CD4-positive, alpha-beta T cell treated with Interleukin-12 subunit alpha and Interleukin-12 subunit beta, for 1 hour (primary cell): ENCODE data around the gene PPP2R2D.
"Not testable (repeated sequence)": the region's sequence is repeated elsewhere in the genome, so short reads cannot be mapped to it uniquely, and the experiment has no call there.

Experiments
- DNase-seq: peaks from one replicate; pipeline ENCODE4 v3.0.0-alpha.2; 2020

PPP2R2D gene

DNA sequence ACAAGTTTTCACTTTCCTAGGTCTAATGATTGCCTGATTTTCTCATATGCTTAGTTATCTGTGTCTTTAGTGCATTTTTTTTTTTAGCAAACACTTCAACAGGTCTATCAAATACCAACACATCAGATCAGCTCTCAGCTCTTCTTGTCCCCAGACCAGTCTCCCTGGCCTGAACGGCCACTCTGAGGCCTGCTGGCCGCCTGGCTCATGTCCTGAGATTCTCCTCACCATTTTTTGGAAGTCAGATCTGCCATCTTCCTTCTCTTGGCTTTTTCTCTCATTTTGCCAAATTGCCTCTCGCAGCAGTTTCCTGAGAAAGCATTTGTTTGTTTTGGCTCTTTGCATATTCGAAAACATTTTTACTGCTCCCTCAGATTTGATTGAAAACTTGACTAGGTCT lies 29.3 kb downstream of the PPP2R2D start:
- no peak for DNase-seq

DNA sequence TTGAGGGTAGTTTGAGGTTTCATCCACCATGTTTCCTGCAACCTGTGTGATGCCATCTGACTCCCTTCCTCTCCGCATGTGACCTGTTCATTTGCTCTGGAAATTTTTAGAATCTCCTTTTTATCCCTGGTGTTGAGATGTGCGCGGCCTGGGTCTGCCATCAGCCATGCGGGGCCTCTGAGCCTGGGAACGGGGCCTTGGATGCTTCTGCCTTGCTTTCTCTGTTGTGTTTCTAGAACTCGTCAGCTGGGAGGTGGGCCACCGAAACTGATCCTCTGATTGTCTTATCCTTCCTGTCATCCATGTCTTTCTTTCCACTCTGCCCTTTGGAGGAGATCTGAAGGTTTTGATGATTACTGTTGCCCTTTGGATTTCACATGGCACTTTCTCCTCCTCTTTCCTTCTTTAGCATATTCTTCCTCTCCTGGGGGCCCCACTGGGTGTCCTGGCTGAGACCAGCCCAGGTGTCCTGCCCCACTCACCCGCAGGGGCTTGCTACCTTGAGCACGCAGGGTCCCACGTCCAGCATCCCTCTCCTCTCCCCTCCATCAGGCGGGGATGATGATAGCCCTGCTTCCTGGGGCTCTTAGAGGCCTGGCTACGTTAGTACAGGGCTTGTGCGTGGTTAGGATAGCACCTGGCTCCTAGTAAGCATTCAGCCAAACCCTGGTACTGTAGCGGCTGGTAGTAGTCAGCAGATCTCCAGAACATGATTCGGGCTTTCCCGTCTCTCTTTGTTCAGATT lies 29.9 kb downstream of the PPP2R2D start:
- DNase-seq = no peak

DNA sequence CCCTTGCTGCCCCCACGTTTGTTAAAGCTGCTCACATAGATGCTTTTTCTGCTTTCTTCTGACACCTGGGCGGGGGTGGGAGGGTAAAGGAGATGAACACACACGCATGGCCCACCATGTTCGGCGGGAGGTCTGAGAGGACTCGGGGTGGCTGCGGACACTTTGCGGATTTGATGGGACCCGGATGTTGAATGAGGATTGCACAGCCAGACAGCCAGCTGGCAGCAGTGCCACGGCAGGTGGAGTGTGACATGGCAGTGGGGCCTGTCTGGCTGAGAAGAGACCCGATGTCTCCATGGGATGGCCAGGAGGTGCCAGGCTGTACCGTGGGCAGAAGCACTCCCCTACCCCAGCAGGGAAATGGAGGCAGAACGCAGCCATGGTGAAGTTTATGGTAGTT lies 31.2 kb downstream of the PPP2R2D start:
- no peak for DNase-seq

- DNase-seq = no peak
Observed at GRCh38 chr10:131933016-131933695, 32.3 kb downstream of the PPP2R2D start.

DNA sequence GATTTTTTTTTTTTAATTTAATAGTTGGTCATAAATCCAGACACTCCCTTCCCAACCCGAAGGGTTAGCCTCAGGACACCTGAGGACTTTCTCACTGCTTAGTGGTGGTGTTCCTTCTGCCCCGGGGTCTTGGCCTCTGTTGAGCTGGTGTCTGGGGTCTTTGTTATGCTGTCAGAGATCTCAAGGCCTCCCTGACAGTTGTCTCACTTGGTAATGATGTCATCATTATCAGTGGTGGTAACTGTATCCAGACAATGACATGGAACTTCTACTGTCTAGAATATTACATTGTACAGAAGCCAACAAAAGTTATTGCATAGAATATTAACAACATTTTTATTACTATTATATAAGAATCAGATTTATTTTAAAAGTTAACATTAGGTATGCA lies 32.9 kb downstream of the PPP2R2D start:
- DNase-seq = no peak

DNA sequence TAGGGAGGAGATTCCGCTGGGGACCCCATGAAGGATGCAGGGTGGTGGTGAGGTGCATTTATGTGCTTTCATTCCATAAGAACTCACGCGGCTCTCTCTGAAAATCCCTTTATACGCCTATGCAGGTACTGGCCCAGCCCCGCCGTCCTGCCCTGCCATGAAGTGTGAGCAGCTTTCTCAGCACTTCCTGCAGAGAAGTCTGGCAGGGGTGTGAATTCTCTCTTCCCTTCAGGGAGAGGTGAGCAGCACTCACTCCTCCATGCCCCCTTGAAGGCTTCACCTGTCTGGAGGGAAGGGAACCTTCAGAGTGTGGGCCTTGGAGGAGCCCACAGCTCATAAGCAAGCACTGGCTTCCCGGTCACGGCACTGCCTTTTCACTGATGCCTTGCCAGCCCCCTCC lies 34.0 kb downstream of the PPP2R2D start:
- DNase-seq = no peak

GRCh38 chr10:131935260-131935659 lies 34.5 kb downstream of the PPP2R2D start:
- no peak for DNase-seq

GRCh38 chr10:131936294-131936693 lies 35.5 kb downstream of the PPP2R2D start:
- no peak for DNase-seq

- DNase-seq = no peak
Observed at GRCh38 chr10:131936736-131937135, 35.9 kb downstream of the PPP2R2D start.

DNA sequence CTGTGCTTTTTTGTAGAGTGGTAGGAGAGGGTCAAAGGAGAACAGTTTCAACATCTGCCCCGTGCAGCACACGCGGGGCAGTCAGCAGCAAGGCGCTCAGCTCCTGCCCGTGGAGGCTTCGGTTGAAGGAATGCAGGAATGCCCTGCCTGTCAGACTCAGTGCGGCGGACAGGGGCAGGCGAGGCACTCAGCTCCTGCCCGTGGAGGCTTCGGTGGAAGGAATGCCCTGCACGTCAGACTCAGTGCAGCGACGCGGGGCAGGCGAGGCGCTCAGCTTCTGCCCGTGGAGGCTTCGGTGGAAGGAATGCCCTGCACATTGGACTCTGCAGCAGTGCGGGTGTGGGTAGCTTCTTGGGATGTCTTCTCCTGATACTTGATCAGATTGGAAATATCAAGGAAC lies 37.0 kb downstream of the PPP2R2D start:
- no peak for DNase-seq

GRCh38 chr10:131938681-131939080 lies 37.9 kb downstream of the PPP2R2D start:
- DNase-seq = no peak

DNA sequence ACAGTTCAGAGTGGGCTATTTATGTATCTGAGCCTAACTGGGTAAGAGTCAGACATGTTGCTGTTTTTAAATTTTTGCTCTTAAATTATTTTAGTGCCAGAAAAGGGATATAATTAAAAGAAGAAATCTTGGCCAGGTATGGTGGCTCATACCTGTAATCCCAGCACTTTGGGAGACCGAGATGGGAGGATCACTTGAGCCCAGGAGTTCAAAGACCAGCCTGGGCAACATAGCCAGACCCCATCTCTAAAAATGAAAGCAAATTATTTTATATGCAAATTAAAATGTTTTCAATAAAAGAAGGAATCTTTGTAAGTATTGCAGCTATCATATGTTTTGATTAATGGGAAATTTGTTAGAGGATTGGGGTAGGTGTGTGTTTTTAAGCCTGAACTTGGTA lies 41.6 kb downstream of the PPP2R2D start:
- no peak for DNase-seq

GRCh38 chr10:131943021-131943814 lies 42.4 kb downstream of the PPP2R2D start:
- DNase-seq = peak; percentile 27

- no peak for DNase-seq
Observed at GRCh38 chr10:131944412-131944811, 43.6 kb downstream of the PPP2R2D start.

DNA sequence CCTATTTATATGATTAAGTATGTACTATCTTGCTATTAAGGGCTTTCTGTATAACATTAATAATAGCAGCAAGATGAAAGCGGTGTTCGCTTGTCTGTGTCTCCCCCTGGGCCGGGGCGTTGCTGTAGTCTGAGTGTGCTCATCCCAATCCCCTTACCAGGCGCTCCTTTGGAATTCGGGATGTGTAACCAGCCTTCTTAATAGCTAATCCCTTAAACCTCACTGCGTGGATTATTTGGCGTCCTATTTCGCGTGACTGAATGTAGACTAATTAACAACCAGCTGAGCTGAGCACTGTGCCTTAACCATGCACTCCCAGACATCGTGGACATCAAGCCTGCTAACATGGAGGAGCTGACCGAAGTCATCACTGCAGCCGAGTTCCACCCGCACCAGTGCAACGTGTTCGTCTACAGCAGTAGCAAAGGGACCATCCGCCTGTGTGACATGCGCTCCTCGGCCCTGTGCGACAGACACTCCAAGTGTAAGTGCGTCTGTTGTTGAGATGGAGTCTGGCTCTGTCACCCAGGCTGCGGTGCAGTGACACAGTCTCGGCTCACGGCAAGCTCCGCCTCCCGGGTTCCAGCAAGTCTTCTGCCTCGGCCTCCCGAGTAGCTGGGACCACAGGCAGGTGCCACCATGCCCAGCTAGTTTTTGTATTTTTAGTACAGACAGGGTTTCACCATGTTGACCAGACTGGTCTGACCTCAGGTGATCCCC lies 44.3 kb downstream of the PPP2R2D start:
- no peak for DNase-seq

GRCh38 chr10:131946321-131946751 lies 45.5 kb downstream of the PPP2R2D start:
- no peak for DNase-seq

GRCh38 chr10:131946880-131947279 lies 46.1 kb downstream of the PPP2R2D start:
- no peak for DNase-seq

GRCh38 chr10:131947631-131948347 lies 47.0 kb downstream of the PPP2R2D start:
- no peak for DNase-seq

DNA sequence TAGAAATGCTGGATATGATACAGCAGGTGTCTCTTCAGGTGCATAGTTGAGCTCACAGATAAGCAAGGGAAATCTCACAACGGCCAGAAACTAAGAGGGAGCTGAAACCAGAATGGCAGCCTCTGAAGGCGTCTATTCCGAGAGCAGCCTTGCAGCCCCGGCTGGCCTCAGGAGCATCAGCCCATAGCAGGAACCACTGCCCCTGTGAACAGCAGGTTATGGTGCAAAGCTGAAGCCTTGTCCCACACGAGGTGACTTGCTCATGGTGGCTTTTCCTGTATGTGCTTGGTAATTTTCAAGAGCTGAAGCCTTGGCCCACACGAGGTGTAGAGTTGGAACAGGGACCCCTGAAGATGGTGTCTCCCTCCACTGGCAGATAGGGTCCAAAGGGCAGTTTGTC lies 47.7 kb downstream of the PPP2R2D start:
- no peak for DNase-seq

DNA sequence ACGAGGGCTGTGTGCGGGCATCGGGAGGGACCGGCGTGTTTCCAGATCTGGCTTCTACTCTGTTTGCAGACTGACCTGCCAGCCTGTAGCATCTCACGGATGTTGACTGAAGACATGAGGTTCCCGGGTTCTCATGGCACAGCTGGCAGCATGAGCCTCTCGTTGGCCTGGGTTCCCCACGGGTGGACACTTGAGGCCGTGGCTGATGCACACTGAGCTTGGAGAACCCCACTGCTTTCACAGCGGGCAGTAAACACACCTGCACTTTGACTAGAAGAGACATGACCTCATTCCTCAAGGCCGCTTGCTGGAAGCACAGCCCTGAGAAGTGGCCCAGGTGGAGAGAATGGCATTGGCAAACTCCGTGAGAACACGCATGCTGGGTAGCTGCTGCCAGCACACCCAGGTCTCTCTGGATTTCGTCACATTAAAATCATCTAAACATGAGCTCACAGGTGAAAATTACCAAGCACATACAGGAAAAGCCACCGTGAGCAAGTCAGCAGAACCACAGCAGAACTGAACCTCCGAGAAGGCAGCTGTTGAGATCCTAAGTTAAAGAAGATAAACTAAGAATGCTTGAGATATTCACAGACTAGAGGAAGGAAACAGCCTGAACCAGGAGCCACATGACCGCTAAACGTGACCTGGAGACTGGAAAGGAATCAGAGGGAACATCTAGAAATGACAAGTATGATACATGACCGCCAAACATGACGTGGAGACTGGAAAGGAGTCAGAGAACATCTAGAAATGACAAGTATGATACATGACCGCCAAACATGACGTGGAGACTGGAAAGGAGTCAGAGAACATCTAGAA lies 48.4 kb downstream of the PPP2R2D start:
- no peak for DNase-seq

DNA sequence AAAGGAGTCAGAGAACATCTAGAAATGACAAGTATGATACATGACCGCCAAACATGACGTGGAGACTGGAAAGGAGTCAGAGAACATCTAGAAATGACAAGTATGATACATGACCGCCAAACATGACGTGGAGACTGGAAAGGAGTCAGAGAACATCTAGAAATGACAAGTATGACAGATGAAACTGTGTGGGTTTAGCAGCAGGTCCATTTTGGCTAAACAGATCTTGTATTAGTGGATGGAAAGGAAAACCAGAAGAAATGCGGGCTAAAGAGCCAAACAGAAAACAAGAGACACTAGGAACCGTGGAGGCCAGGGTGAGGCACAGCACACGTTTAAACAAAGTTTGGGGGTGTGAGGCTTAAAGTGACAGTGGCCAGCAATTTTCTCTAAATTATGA lies 49.1 kb downstream of the PPP2R2D start:
- DNase-seq = not testable (repeated sequence)
